GM15510 (cell line): ENCODE results near the gene SLC39A10.
A peak's percentile ranks its signal among the peaks of the same experiment; 100 is the strongest.

Experiments used
- POLR2A ChIP-seq: IDR thresholded peaks from 3 replicates; pipeline ENCODE4 v1.6.1; 2011; ENCODE audit warnings: borderline replicate concordance; ENCODE audit not compliant: insufficient read length; ENCODE audit errors: extremely low read depth

The SLC39A10 gene

GRCh38 chr2:195636890-195637289 is 20.1 kb upstream of the SLC39A10 start:
- TF ChIP-seq POLR2A = no peak

GRCh38 chr2:195638750-195639149 is 18.3 kb upstream of the SLC39A10 start:
- no peak for TF ChIP-seq POLR2A

GRCh38 chr2:195639238-195639858 is 17.7 kb upstream of the SLC39A10 start:
- no peak for TF ChIP-seq POLR2A

GRCh38 chr2:195639959-195640358 is 17.1 kb upstream of the SLC39A10 start:
- TF ChIP-seq POLR2A = no peak

- no peak for TF ChIP-seq POLR2A
Measured at GRCh38 chr2:195642027-195642678, 14.9 kb upstream of the SLC39A10 start.

- no peak for TF ChIP-seq POLR2A
Measured at GRCh38 chr2:195642679-195643068, 14.4 kb upstream of the SLC39A10 start.

GRCh38 chr2:195645413-195645812 is 11.6 kb upstream of the SLC39A10 start:
- TF ChIP-seq POLR2A = no peak

GRCh38 chr2:195646424-195646823 is 10.6 kb upstream of the SLC39A10 start:
- TF ChIP-seq POLR2A = no peak

GRCh38 chr2:195647302-195647701 is 9.7 kb upstream of the SLC39A10 start:
- no peak for TF ChIP-seq POLR2A

- TF ChIP-seq POLR2A = no peak
Measured at GRCh38 chr2:195648787-195649186, 8.2 kb upstream of the SLC39A10 start.

- TF ChIP-seq POLR2A = no peak
Measured at GRCh38 chr2:195649629-195650190, 7.3 kb upstream of the SLC39A10 start.

GRCh38 chr2:195651046-195651445 is 6.0 kb upstream of the SLC39A10 start:
- no peak for TF ChIP-seq POLR2A

- no peak for TF ChIP-seq POLR2A
Measured at GRCh38 chr2:195652911-195653310, 4.1 kb upstream of the SLC39A10 start.

GRCh38 chr2:195656161-195656858 is 716 bp upstream of the SLC39A10 start:
- no peak for TF ChIP-seq POLR2A

- peak; percentile 25 for TF ChIP-seq POLR2A
Measured at GRCh38 chr2:195657634-195658540, 861 bp downstream of the SLC39A10 start.

- TF ChIP-seq POLR2A = no peak
Measured at GRCh38 chr2:195658541-195658890, 1.5 kb downstream of the SLC39A10 start.

GRCh38 chr2:195659114-195659513 is 2.1 kb downstream of the SLC39A10 start:
- no peak for TF ChIP-seq POLR2A
